K562 (cell line): ENCODE results near the gene TMEM81. TPM values are rescaled to one million over a fixed set of nuclear protein-coding genes. Genes with fewer than 3 reads are reported as not detected.

ENCODE experiments used
- ATAC-seq: fragments of 200-7000 bp; cut with Tn5 transposase; 3 replicates; pipeline ENCODE4 v1.9.1; 2020; ENCODE audit warnings: moderate library complexity
- BruUV-seq: library from RNA; stranded (reverse); fragments of 400-500 nt; replicated peaks from 2 replicates; lab custom pipeline; 2021; lab: Mats Ljungman, UMichigan
- CTCF ChIA-PET: fragments of 300-600 bp; formaldehyde crosslinking; extraction: SDS; loops from one replicate; lab custom pipeline; 2021; ENCODE audit warnings: low intra/inter-chr PET ratio; lab: Yijun Ruan, JAX
- POLR2A ChIA-PET: fragments of 300-600, 350-650 bp; sonication (Branson Sonifier 250); formaldehyde crosslinking; extraction: SDS; loops from one replicate; lab custom pipeline; 2021; ENCODE audit warnings: antibody characterized with exemption, inconsistent platforms; lab: Yijun Ruan, JAX
- DNase-seq, 4 experiments: peaks; one replicate each; pipeline versions ENCODE4 v3.0.0 to v3.0.0-alpha.2; 2011 to 2018; ENCODE audit warnings: low spot score in 3 of 4, mixed read lengths in 3 of 4; ENCODE audit errors: extremely low read depth in 1 of 4
- FAIRE-seq: peaks from 2 replicates; lab custom pipeline; 2011; peaks lifted over from hg19 to GRCh38; lab: Jason Lieb, UNC
- H2AFZ ChIP-seq: 2 replicates; pipeline ENCODE4 v1.6.0; 2011; ENCODE audit warnings: low read depth, low read length, control low read depth, inconsistent platforms
- H3K27ac ChIP-seq: fragments of 200-600 bp; 3 replicates; pipeline ENCODE4 v1.8.0; 2011; ENCODE audit warnings: low read depth, mild to moderate bottlenecking, control low read depth, inconsistent platforms, low read length, moderate library complexity, mixed read lengths; ENCODE audit errors: extremely low read depth
- H3K27me3 ChIP-seq, 2 experiments: fragments of 300-600 bp in 1 of 2; 2 replicates in 1 of 2; 3 replicates in 1 of 2; pipeline versions ENCODE4 v1.6.0 to v1.8.0; 2011; ENCODE audit warnings: inconsistent platforms in 2 of 2, low read length in 2 of 2, mild to moderate bottlenecking in 1 of 2, mixed read lengths in 1 of 2, moderate library complexity in 1 of 2; ENCODE audit not compliant: control insufficient read depth in 2 of 2, insufficient read depth in 2 of 2
- H3K36me3 ChIP-seq: fragments of 300-600 bp; 3 replicates; pipeline ENCODE4 v1.8.0; 2011; ENCODE audit warnings: mild to moderate bottlenecking, low read length, inconsistent platforms; ENCODE audit not compliant: control insufficient read depth, insufficient read depth
- H3K4me1 ChIP-seq, 2 experiments: fragments of 200-600 bp in 1 of 2; replicated peaks in 1 of 2; 2 replicates in 1 of 2; 3 replicates in 1 of 2; pipeline versions ENCODE4 v1.5.1 to v1.8.0; 2011; ENCODE audit warnings: inconsistent platforms in 2 of 2, low read length in 2 of 2, mild to moderate bottlenecking in 1 of 2, mixed read lengths in 1 of 2, moderate library complexity in 1 of 2; ENCODE audit not compliant: control insufficient read depth in 2 of 2, insufficient read depth in 2 of 2
- H3K4me2 ChIP-seq: 2 replicates; pipeline ENCODE4 v1.6.1; 2011; ENCODE audit warnings: low read length, control low read depth, inconsistent platforms, mixed read lengths; ENCODE audit not compliant: insufficient read depth
- H3K4me3 ChIP-seq: fragments of 200-600 bp; sonication (generic), shearing (Covaris generic); 2 replicates; pipeline ENCODE4 v1.5.1; 2016; ENCODE audit warnings: control low read depth, inconsistent platforms
- H3K79me2 ChIP-seq: fragments of 200-600 bp; 3 replicates; pipeline ENCODE4 v1.8.0; 2011; ENCODE audit warnings: low read length, inconsistent platforms; ENCODE audit not compliant: control insufficient read depth, insufficient read depth
- H3K9ac ChIP-seq, 2 experiments: 2 replicates each; pipeline versions ENCODE4 v1.6.0 to v1.6.1; 2011; ENCODE audit warnings: low read depth in 2 of 2, low read length in 2 of 2, control low read depth in 1 of 2, inconsistent platforms in 1 of 2, mild to moderate bottlenecking in 1 of 2, mixed read lengths in 1 of 2; ENCODE audit not compliant: insufficient read depth in 1 of 2
- H3K9me1 ChIP-seq: one replicate; pipeline ENCODE4 v1.6.0; 2011; ENCODE audit warnings: inconsistent platforms, mild to moderate bottlenecking, low read length, moderate library complexity; ENCODE audit not compliant: control insufficient read depth, insufficient read depth
- H3K9me3 ChIP-seq: replicated peaks from 2 replicates; pipeline ENCODE4 v1.5.1; 2011; ENCODE audit warnings: low read depth, low read length, inconsistent platforms; ENCODE audit not compliant: control insufficient read depth, insufficient read depth
- H4K20me1 ChIP-seq: replicated peaks from 2 replicates; pipeline ENCODE4 v1.6.1; 2011; ENCODE audit warnings: low read length, inconsistent platforms, mixed read lengths; ENCODE audit not compliant: control insufficient read depth, insufficient read depth
- ARID3A ChIP-seq: IDR thresholded peaks from 2 replicates; pipeline ENCODE4 v1.6.1; 2012; ENCODE audit warnings: low read depth, low read length, improper control_type of control experiment, borderline replicate concordance
- BCOR ChIP-seq: fragments of 450-650 bp; IDR thresholded peaks from 2 replicates; pipeline ENCODE4 v1.6.1; 2016
- CBFB ChIP-seq: sonication (generic); formaldehyde crosslinking; IDR thresholded peaks from 2 replicates; pipeline ENCODE4 v1.4.0; 2020; ENCODE audit warnings: mild to moderate bottlenecking, missing genetic modification reagents
- CGGBP1 ChIP-seq: fragments of 250-450 bp; sonication (Bioruptor Pico); IDR thresholded peaks from 2 replicates; pipeline ENCODE4 v1.9.0; 2021; ENCODE audit warnings: mild to moderate bottlenecking
- ELK3 ChIP-seq: fragments of 450-650 bp; formaldehyde crosslinking; IDR thresholded peaks from 2 replicates; pipeline ENCODE4 v1.4.0; 2020; ENCODE audit warnings: mild to moderate bottlenecking
- FOXA3 ChIP-seq, 2 experiments: fragments of 450-650 bp in 1 of 2; sonication (generic) in 1 of 2; formaldehyde crosslinking; IDR thresholded peaks in 1 of 2; conservative IDR thresholded peaks in 1 of 2; 2 replicates each; pipeline versions ENCODE4 v1.4.0 to v1.8.0; 2020 to 2022; ENCODE audit warnings: mild to moderate bottlenecking in 2 of 2, missing genetic modification reagents in 1 of 2
- HMGN3 ChIP-seq: IDR thresholded peaks from 2 replicates; pipeline ENCODE4 v1.6.1; 2011; ENCODE audit warnings: borderline replicate concordance, low read depth, mild to moderate bottlenecking, mixed read lengths, low read length; ENCODE audit not compliant: insufficient read length; ENCODE audit errors: extremely low read depth
- MXI1 ChIP-seq: IDR thresholded peaks from 2 replicates; pipeline ENCODE4 v1.6.1; 2011; ENCODE audit warnings: low read depth, mild to moderate bottlenecking, improper control_type of control experiment, low read length
- NFXL1 ChIP-seq: fragments of 450-650 bp; formaldehyde crosslinking; IDR thresholded peaks from 2 replicates; pipeline ENCODE4 v1.4.0; 2021; ENCODE audit warnings: mild to moderate bottlenecking
- RBFOX2 ChIP-seq: fragments of 200-400 bp; formaldehyde crosslinking; IDR thresholded peaks from 2 replicates; pipeline ENCODE4 v1.6.1; 2017; ENCODE audit warnings: low read depth, mild to moderate bottlenecking, low read length, moderate library complexity
- SRSF3 ChIP-seq: fragments of 200-400 bp; formaldehyde crosslinking; IDR thresholded peaks from 2 replicates; pipeline ENCODE4 v1.6.1; 2016; ENCODE audit warnings: mild to moderate bottlenecking, low read length, moderate library complexity; ENCODE audit not compliant: insufficient read depth
- TCFL5 ChIP-seq: fragments of 250-450 bp; sonication (Bioruptor Pico); conservative IDR thresholded peaks from 2 replicates; pipeline ENCODE4 v1.6.1; 2021; ENCODE audit warnings: mild to moderate bottlenecking, moderate library complexity, matching md5 sums
- ZBTB12 ChIP-seq: fragments of 250-450 bp; sonication (Bioruptor Pico); IDR thresholded peaks from 2 replicates; pipeline ENCODE4 v1.4.0; 2020
- ZNF212 ChIP-seq: fragments of 450-650 bp; formaldehyde crosslinking; IDR thresholded peaks from 2 replicates; pipeline ENCODE4 v1.4.0; 2020; ENCODE audit warnings: mild to moderate bottlenecking
- ZNF398 ChIP-seq: fragments of 250-450 bp; sonication (Bioruptor Pico); IDR thresholded peaks from 2 replicates; pipeline ENCODE4 v1.8.0; 2021; ENCODE audit warnings: moderate library complexity, mild to moderate bottlenecking, inconsistent platforms
- ZNF583 ChIP-seq: fragments of 250-450 bp; sonication (Bioruptor Pico); IDR thresholded peaks from 2 replicates; pipeline ENCODE4 v1.4.0; 2020
- WGBS: fragments of 100-300 bp; shearing (Covaris generic); methylation state at CpG from one replicate; pipeline ENCODE4 v1.1.6; 2016; ENCODE audit warnings: low coverage, mixed read lengths; ENCODE audit not compliant: insufficient coverage; ENCODE audit errors: missing lambda C conversion rate; 5-methylcytosine and 5-hydroxymethylcytosine counted together
- in situ Hi-C: fragments of 300-500 bp; cut with MboI; formaldehyde crosslinking; loops from 4 replicates; pipeline ENCODE4 v1.15.0; 2018; ENCODE audit warnings: inconsistent platforms, mixed read lengths
- intact Hi-C: fragments of 100-400 bp; cut with micrococcal nuclease; formaldehyde crosslinking; loops from 2 replicates; pipeline ENCODE4 v1.14.2; 2022
- polyA plus RNA-seq, 8 experiments: library from polyadenylated mRNA; depleted of rRNA in 4 of 8; stranded (reverse) in 5 of 8; unstranded in 3 of 8; fragments of >200 nt; fragmentation: Nextera tagmentation in 2 of 8; fragmentation: Illumina TruSeq in 1 of 8; extraction: Ambion mirVana in 2 of 8; extraction: Trizol in 1 of 8; gene quantifications; 2 replicates each; pipeline versions ENCODE4 v1.2.1 to v1.2.3, GENCODE V29; 2011 to 2014; ENCODE audit warnings: inconsistent platforms in 1 of 8, missing spikeins in 1 of 8
- total RNA-seq, 7 experiments: library from RNA; depleted of rRNA in 6 of 7; stranded (reverse); fragments of >200 nt in 6 of 7; fragmentation: Illumina TruSeq in 2 of 7; extraction: Trizol in 2 of 7; gene quantifications; 2 replicates each; pipeline versions ENCODE4 v1.2.1 to v1.2.3, GENCODE V29; 2011 to 2021; ENCODE audit warnings: low replicate concordance in 1 of 7

TMEM81 gene
- total and polyA plus RNA-seq, 9 of the 15 experiments (the other 6 are each of a cell fraction or from before 2014, with no cell fraction given), result 3.2 to 6.1 (median 4.4) TPM

GRCh38 chr1:205072286-205072685 is 12.0 kb downstream of the TMEM81 start (continued):
- no peak for TF ChIP-seq ZNF398
- no peak for TF ChIP-seq CGGBP1 (CRISPR knock-in tag)

GRCh38 chr1:205071801-205072200 is 12.5 kb downstream of the TMEM81 start:
- H3K4me1 ChIP-seq, result peaks cover 7 to 12% of the 10 kb centered on the region in 2 experiments; a peak in 1 of 5 replicates
- H3K9me3 ChIP-seq, result no peaks in the 10 kb centered on the region
- H4K20me1 ChIP-seq, result peaks cover 20% of the 10 kb centered on the region; the same call in 1 of the 2 replicates
- no peak overlapping the region for H3K4me3 ChIP-seq
- no peaks in the 10 kb centered on the region for H3K9me1 ChIP-seq
- H3K27me3 ChIP-seq, result peaks cover 52 to 81% of the 10 kb centered on the region in 2 experiments
- POLR2A ChIA-PET, result interaction anchor here (0.6 to 1.7 kb wide), 8 partner anchors 8 to 512 kb away, joined by 3 to 7 read pairs (median 4); partner anchors contain the start of gene TMEM81
- no peaks in the 10 kb centered on the region for H3K79me2 ChIP-seq
- ATAC-seq (no peak), FAIRE-seq (no peak), DNase-seq (no peak)
- no peaks in the 10 kb centered on the region for H3K36me3 ChIP-seq
- 4% methylated on average over 12 of the region's 12 CpGs for WGBS
- CTCF ChIA-PET, result no interaction called here
- intact Hi-C loops, result no loop called here
- H3K9ac ChIP-seq, result peak overlapping the region in 1 of 2 experiments; percentile 11; a peak in 1 of 4 replicates
- H3K27ac ChIP-seq, result no peak overlapping the region
- no TSS peak for BruUV-seq
- no peak overlapping the region for H3K4me2 ChIP-seq
- in situ Hi-C loops, result no loop called here
- H2AFZ ChIP-seq, result no peak overlapping the region
- no peak for TF ChIP-seq CBFB (CRISPR knock-in tag)
- TF ChIP-seq HMGN3, result no peak
- no peak for TF ChIP-seq NFXL1 (CRISPR knock-in tag)
- no peak for TF ChIP-seq ZNF212 (CRISPR knock-in tag)
- no peak for TF ChIP-seq MXI1
- no peak for TF ChIP-seq ELK3
- TF ChIP-seq ZBTB12 (CRISPR knock-in tag), result no peak
- no peak for TF ChIP-seq ZNF583 (CRISPR knock-in tag)
- TF ChIP-seq TCFL5 (CRISPR knock-in tag), result no peak
- no peak for TF ChIP-seq BCOR
- no peak for TF ChIP-seq SRSF3
- no peak for TF ChIP-seq ARID3A
- TF ChIP-seq FOXA3 (CRISPR knock-in tag; conservative IDR thresholded peaks at IDR 0.05 in 1 of 2, IDR thresholded peaks at IDR 0.05 in 1 of 2), result no peak
- TF ChIP-seq RBFOX2, result no peak
